OCI-LY3 (cell line): Measurements from ENCODE around the gene ANKS1B.

Experiments used
- H2AFZ ChIP-seq: fragments of 200-600, 300-600 bp; shearing (Covaris generic); 2 replicates; pipeline ENCODE4 v1.6.0; 2014; ENCODE audit warnings: antibody characterized with exemption, low read depth, low read length
- H3K27ac ChIP-seq: fragments of 200-600, 300-600 bp; sonication (generic); 2 replicates; pipeline ENCODE4 v1.5.1; 2014; ENCODE audit warnings: mild to moderate bottlenecking, low read length, moderate library complexity, mixed read lengths
- H3K27me3 ChIP-seq: fragments of 200-600, 300-600 bp; sonication (generic); 2 replicates; pipeline ENCODE4 v1.6.1; 2014; ENCODE audit warnings: low read depth, low read length, mixed read lengths
- H3K36me3 ChIP-seq: fragments of 200-600, 300-600 bp; sonication (generic); replicated peaks from 2 replicates; pipeline ENCODE3; 2014; ENCODE audit warnings: low read depth, low read length, mixed read lengths
- H3K4me1 ChIP-seq: fragments of 300-600, 200-600 bp; sonication (generic); 2 replicates; pipeline ENCODE4 v1.6.1; 2014; ENCODE audit warnings: low read length, mixed read lengths
- H3K4me2 ChIP-seq: fragments of 200-600, 300-600 bp; sonication (generic); 2 replicates; pipeline ENCODE4 v1.6.1; 2014; ENCODE audit warnings: low read length, mixed read lengths
- H3K4me3 ChIP-seq: fragments of 300-600, 200-600 bp; sonication (generic); 2 replicates; pipeline ENCODE4 v1.5.1; 2014; ENCODE audit warnings: antibody characterized with exemption, mild to moderate bottlenecking, low read length, moderate library complexity
- H3K79me2 ChIP-seq: fragments of 300-600, 200-600 bp; shearing (Covaris generic); 2 replicates; pipeline ENCODE4 v1.6.1; 2014; ENCODE audit warnings: mild to moderate bottlenecking, low read length, mixed read lengths
- H3K9ac ChIP-seq: fragments of 300-600, 200-600 bp; shearing (Covaris generic); 2 replicates; pipeline ENCODE4 v1.6.0; 2014; ENCODE audit warnings: mild to moderate bottlenecking, low read length, moderate library complexity
- H3K9me3 ChIP-seq: fragments of 200-600, 300-600 bp; shearing (Covaris generic); 2 replicates; pipeline ENCODE4 v1.6.1; 2014; ENCODE audit warnings: low read length, mixed read lengths; ENCODE audit not compliant: insufficient read depth
- H4K20me1 ChIP-seq: fragments of 200-600, 300-600 bp; sonication (generic); 2 replicates; pipeline ENCODE4 v1.6.1; 2016; ENCODE audit warnings: low read length, mixed read lengths; ENCODE audit not compliant: insufficient read depth
- EZH2phosphoT487 ChIP-seq: fragments of 200-600 bp; shearing (Covaris generic); IDR thresholded peaks from 2 replicates; pipeline ENCODE4 v1.6.1; 2018; ENCODE audit warnings: antibody characterized with exemption, mixed run types, low read depth
- TF ChIP-seq, protein P1 (sequence below): fragments of 200-600, 300-600 bp; sonication (generic); IDR thresholded peaks from 2 replicates; pipeline ENCODE4 v1.5.1; 2014; ENCODE audit warnings: antibody characterized with exemption, low read length, low read depth

ANKS1B gene

DNA sequence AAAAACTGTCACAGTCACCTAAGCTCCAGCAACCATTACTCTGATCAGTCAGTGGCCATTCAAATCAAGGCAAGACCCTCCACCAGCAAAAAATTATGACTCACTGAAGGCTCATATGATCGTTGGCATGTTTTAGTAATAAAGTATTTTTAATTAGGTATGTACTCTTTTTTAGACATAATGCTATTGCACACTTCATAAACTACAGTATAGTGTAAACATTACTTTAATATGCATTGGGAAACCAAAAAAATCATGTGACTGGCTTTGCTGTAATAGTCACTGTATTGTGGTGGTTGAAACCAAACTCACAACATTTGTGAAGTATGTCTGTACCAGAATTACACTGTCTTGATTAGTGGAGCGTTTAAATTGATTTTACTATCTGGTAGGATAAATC, 471.7 kb downstream of the ANKS1B start:
- H3K27me3 ChIP-seq, result no peaks in the 10 kb centered on the region
- H3K9me3 ChIP-seq, result no peaks in the 10 kb centered on the region

DNA sequence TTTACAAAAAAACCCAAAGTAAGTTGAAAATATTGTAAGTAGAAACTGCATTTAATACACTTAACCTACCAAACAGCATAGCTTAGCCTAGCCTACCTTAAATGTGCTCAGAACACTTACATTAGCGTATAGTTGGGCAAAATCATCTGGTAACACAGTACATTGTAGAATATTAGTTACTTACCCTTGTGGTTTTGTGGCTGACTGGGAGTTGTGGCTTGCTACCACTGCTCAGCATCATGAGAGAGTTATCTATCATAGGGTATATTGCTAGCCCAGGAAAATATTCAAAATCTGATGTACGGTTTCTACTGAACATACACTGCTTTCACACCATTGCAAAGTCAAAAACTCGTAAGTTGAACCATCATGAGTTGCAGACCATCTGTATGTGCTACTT, 478.9 kb downstream of the ANKS1B start:
- no peak overlapping the region for H3K4me3 ChIP-seq
- H3K36me3 ChIP-seq, result no peaks in the 10 kb centered on the region
- H3K9me3 ChIP-seq, result no peaks in the 10 kb centered on the region
- no peak overlapping the region for H3K4me2 ChIP-seq
- H3K27me3 ChIP-seq, result no peaks in the 10 kb centered on the region
- H3K79me2 ChIP-seq, result no peaks in the 10 kb centered on the region
- H3K9ac ChIP-seq, result no peak overlapping the region
- H2AFZ ChIP-seq, result no peak overlapping the region
- TF ChIP-seq, protein P1, sequence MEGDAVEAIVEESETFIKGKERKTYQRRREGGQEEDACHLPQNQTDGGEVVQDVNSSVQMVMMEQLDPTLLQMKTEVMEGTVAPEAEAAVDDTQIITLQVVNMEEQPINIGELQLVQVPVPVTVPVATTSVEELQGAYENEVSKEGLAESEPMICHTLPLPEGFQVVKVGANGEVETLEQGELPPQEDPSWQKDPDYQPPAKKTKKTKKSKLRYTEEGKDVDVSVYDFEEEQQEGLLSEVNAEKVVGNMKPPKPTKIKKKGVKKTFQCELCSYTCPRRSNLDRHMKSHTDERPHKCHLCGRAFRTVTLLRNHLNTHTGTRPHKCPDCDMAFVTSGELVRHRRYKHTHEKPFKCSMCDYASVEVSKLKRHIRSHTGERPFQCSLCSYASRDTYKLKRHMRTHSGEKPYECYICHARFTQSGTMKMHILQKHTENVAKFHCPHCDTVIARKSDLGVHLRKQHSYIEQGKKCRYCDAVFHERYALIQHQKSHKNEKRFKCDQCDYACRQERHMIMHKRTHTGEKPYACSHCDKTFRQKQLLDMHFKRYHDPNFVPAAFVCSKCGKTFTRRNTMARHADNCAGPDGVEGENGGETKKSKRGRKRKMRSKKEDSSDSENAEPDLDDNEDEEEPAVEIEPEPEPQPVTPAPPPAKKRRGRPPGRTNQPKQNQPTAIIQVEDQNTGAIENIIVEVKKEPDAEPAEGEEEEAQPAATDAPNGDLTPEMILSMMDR, result no peak
- TF ChIP-seq EZH2phosphoT487, result no peak
- no peaks in the 10 kb centered on the region for H3K4me1 ChIP-seq
- H4K20me1 ChIP-seq, result no peaks in the 10 kb centered on the region
- H3K27ac ChIP-seq, result no peak overlapping the region

More for the DNA sequence above, 471.7 kb downstream of the ANKS1B start:
- Histone ChIP-seq H3K4me2 (no peak overlapping the region), H4K20me1 (no peaks in the 10 kb centered on the region), H3K9ac (no peak overlapping the region), H2AFZ (no peak overlapping the region), H3K36me3 (no peaks in the 10 kb centered on the region), H3K4me1 (no peaks in the 10 kb centered on the region), H3K79me2 (no peaks in the 10 kb centered on the region), H3K4me3 (no peak overlapping the region), H3K27ac (no peak overlapping the region)
- TF ChIP-seq, protein P1, result no peak
- TF ChIP-seq EZH2phosphoT487, result no peak

DNA sequence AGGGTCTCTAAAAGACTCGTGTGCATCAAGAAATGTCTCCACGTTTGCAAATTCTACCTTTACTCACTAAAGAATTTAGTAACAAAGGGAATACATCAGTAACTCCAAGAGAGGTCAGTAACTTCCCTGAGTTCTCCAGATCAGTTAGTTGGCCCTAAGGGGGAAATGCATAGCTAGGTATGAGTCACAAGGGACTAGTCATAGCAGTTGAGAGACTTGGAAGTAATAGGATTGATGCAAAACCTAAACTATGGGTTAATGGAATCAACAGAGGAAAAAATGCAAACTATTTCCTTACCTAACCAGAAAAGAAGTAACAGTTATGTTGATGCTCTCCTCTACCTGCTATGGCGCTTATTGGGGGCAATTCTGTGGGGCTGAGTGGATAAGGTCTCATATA, 486.0 kb downstream of the ANKS1B start:
- Histone ChIP-seq H4K20me1 (no peaks in the 10 kb centered on the region), H3K27me3 (no peaks in the 10 kb centered on the region), H2AFZ (no peak overlapping the region), H3K27ac (no peak overlapping the region), H3K36me3 (no peaks in the 10 kb centered on the region), H3K4me2 (no peak overlapping the region), H3K79me2 (no peaks in the 10 kb centered on the region), H3K4me3 (no peak overlapping the region), H3K4me1 (no peaks in the 10 kb centered on the region), H3K9ac (no peak overlapping the region), H3K9me3 (no peaks in the 10 kb centered on the region)
- TF ChIP-seq, protein P1, result no peak
- TF ChIP-seq EZH2phosphoT487, result no peak

DNA sequence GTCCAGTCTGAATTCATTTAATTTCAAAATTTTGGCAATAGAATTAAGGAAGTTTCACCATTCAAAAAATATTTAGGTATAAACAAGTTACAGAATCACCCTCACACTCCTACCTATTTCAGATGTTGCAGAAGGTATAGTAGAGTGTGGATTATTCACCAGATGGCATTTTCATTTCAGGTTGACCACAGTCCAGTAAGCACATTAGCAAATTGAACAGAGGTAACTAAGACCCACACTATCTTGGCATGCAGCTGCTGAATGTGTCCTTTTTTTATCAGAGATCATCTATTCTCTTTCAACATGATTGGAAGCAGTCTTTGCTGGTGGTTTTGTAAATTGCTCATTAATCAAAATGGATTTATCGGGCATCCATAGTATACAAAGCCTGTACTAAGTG, 488.9 kb downstream of the ANKS1B start:
- no peak overlapping the region for H3K4me3 ChIP-seq
- H3K27me3 ChIP-seq, result no peaks in the 10 kb centered on the region
- no peak overlapping the region for H3K27ac ChIP-seq
- H3K4me2 ChIP-seq, result no peak overlapping the region
- no peaks in the 10 kb centered on the region for H3K4me1 ChIP-seq
- no peaks in the 10 kb centered on the region for H3K9me3 ChIP-seq
- TF ChIP-seq EZH2phosphoT487, result no peak
- TF ChIP-seq, protein P1, result no peak
- no peak overlapping the region for H2AFZ ChIP-seq
- no peaks in the 10 kb centered on the region for H3K79me2 ChIP-seq
- no peaks in the 10 kb centered on the region for H4K20me1 ChIP-seq
- no peak overlapping the region for H3K9ac ChIP-seq
- H3K36me3 ChIP-seq, result no peaks in the 10 kb centered on the region
